BJ (cell line): ENCODE data around the gene NHSL1. TPM values are rescaled to one million over a fixed set of nuclear protein-coding genes. Genes with fewer than 3 reads are reported as not detected.

Source experiments
- CTCF ChIA-PET: fragments of 350-600 bp; formaldehyde crosslinking; extraction: SDS; loops from one replicate; lab custom pipeline; 2021; ENCODE audit warnings: antibody characterized with exemption, inconsistent platforms; lab: Yijun Ruan, JAX
- POLR2A ChIA-PET: fragments of 300-600 bp; sonication (Branson Sonifier 250); formaldehyde crosslinking; extraction: SDS; loops from one replicate; lab custom pipeline; 2021; ENCODE audit warnings: antibody characterized with exemption; lab: Charles Lee
- DNase-seq: peaks from one replicate; pipeline ENCODE4 v3.0.0-alpha.2; 2011; ENCODE audit warnings: low read depth
- H3K27me3 ChIP-seq: 2 replicates; pipeline ENCODE4 v1.6.0; 2011; ENCODE audit warnings: low read length; ENCODE audit not compliant: control insufficient read depth, insufficient read depth
- H3K36me3 ChIP-seq: 2 replicates; pipeline ENCODE4 v1.5.1; 2011; ENCODE audit warnings: low read length; ENCODE audit not compliant: control insufficient read depth, insufficient read depth
- H3K4me3 ChIP-seq: 2 replicates; pipeline ENCODE4 v1.5.1; 2011; ENCODE audit warnings: low read depth, mild to moderate bottlenecking, control low read depth, low read length
- CTCF ChIP-seq: IDR thresholded peaks from 2 replicates; pipeline ENCODE4 v1.5.1; 2011; ENCODE audit warnings: low read depth, mild to moderate bottlenecking, control low read depth, inconsistent platforms, low read length, moderate library complexity; ENCODE audit not compliant: insufficient read depth
- polyA plus RNA-seq: library from polyadenylated mRNA; depleted of rRNA; stranded (reverse); fragments of >200 nt; gene quantifications from 2 replicates; pipeline ENCODE4 v1.2.3, GENCODE V29; 2011

Gene NHSL1
- polyA plus RNA-seq, 1 experiment = 3.6 TPM

- no peak for TF ChIP-seq CTCF
- ChIA-PET CTCF (interaction anchor here (0.9 to 8.5 kb wide), 4 partner anchors 86 to 341 kb away, joined by 3 to 95 read pairs (median 6); no protein-coding TSS in a partner anchor), POLR2A (no interaction called here)
- H3K27me3 ChIP-seq = no peaks in the 10 kb centered on the region
- no peak for DNase-seq
- H3K4me3 ChIP-seq = no peak overlapping the region
- H3K36me3 ChIP-seq = no peaks in the 10 kb centered on the region; the same call in none of the 2 replicates
Observed at GRCh38 chr6:138424004-138424904, 75.0 kb downstream of the NHSL1 start.

- H3K4me3 ChIP-seq = no peak overlapping the region
- POLR2A ChIA-PET = interaction anchor here (0.7 kb wide), 1 partner anchor 19 kb away, joined by 4 read pairs; no protein-coding TSS in a partner anchor
- no peak for TF ChIP-seq CTCF
- no peaks in the 10 kb centered on the region; the same call in none of the 2 replicates for H3K36me3 ChIP-seq
- CTCF ChIA-PET = interaction anchor here (1.2 to 1.9 kb wide), 3 partner anchors 87 to 98 kb away, joined by 3 to 8 read pairs (median 3); no protein-coding TSS in a partner anchor
- DNase-seq = no peak
- H3K27me3 ChIP-seq = no peaks in the 10 kb centered on the region
Observed at GRCh38 chr6:138422861-138423260, 76.4 kb downstream of the NHSL1 start.

- DNase-seq = no peak
- no peak for TF ChIP-seq CTCF
- no peaks in the 10 kb centered on the region; the same call in none of the 2 replicates for H3K36me3 ChIP-seq
- CTCF ChIA-PET = interaction anchor here (0.8 kb wide), 1 partner anchor 314 kb away, joined by 3 read pairs; no protein-coding TSS in a partner anchor
- H3K27me3 ChIP-seq = no peaks in the 10 kb centered on the region
- no peak overlapping the region for H3K4me3 ChIP-seq
- POLR2A ChIA-PET = no interaction called here
Observed at GRCh38 chr6:138421608-138422007, 77.7 kb downstream of the NHSL1 start.

- no peak for TF ChIP-seq CTCF
- DNase-seq = no peak
- H3K4me3 ChIP-seq = no peak overlapping the region
- H3K36me3 ChIP-seq = no peaks in the 10 kb centered on the region; the same call in none of the 2 replicates
- POLR2A ChIA-PET = no interaction called here
- no peaks in the 10 kb centered on the region for H3K27me3 ChIP-seq
- CTCF ChIA-PET = interaction anchor here (0.8 to 0.9 kb wide), 2 partner anchors 10 to 313 kb away, joined by 3 read pairs; no protein-coding TSS in a partner anchor
Observed at GRCh38 chr6:138421089-138421488, 78.2 kb downstream of the NHSL1 start.

- CTCF ChIA-PET = interaction anchor here (0.5 to 0.9 kb wide), 2 partner anchors 10 to 165 kb away, joined by 3 read pairs; no protein-coding TSS in a partner anchor
Observed at GRCh38 chr6:138420356-138420755, 78.9 kb downstream of the NHSL1 start.

More at GRCh38 chr6:138420356-138420755, 78.9 kb downstream of the NHSL1 start:
- Histone ChIP-seq H3K4me3 (no peak overlapping the region), H3K36me3 (no peaks in the 10 kb centered on the region; the same call in none of the 2 replicates), H3K27me3 (no peaks in the 10 kb centered on the region)
- POLR2A ChIA-PET = no interaction called here
- no peak for TF ChIP-seq CTCF
- no peak for DNase-seq
